ENCODE measurements around the gene TRPM6. TPM values are rescaled to one million over a fixed set of nuclear protein-coding genes. Genes with fewer than 3 reads are reported as not detected.

TRPM6 gene
- total RNA-seq, 2 experiments from 2014 or later, result not detected

DNA sequence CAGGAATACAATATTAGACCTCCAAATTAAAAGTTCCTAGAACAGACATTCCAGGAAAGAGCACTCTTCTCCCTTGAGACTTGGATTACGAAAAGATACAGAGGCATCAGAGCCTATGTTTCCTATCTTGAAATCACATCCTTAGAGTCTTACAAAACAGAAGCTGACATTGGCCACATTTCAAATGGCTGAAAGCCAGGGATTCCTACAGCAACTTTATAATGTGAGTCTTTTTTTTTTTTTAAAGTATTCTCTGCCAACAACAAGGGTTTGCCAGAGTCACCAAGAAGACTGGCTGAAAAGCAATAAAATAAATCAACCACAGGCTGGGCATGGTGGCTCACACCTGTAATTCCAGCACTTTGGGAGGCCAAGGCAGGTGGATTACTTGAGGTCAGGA is 63.1 kb downstream of the TRPM6 start:
- Mint-ChIP-seq H3K4me3 (no peak overlapping the region), H3K27me3 (peaks cover 6% of the 10 kb centered on the region), H3K27ac (no peak overlapping the region), H3K9me3 (no peaks in the 10 kb centered on the region), H3K36me3 (no peaks in the 10 kb centered on the region), H3K4me1 (no peaks in the 10 kb centered on the region)
- DNase-seq, result no peak

DNA sequence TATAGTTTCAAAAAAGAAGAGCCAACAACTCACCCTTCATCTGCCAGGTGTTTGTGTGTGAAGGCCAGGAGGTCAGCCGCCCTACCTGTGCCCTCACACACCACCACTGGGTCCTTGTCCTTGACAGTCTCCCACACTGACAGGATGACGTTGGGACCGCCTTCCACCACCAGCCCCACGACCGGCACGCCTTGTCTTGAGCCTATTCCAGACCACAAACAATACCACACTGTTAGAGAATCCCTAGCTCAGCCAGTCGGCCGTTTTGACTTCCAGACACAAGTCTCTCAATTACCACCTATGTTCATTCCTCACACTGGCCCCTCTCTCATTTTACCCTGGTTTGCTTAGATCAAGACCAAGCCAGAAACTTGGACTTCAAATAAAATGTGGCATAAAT is 66.1 kb downstream of the TRPM6 start:
- H3K9me3 Mint-ChIP-seq, result no peaks in the 10 kb centered on the region
- no peak overlapping the region for H3K27ac Mint-ChIP-seq
- H3K27me3 Mint-ChIP-seq, result peaks cover 3% of the 10 kb centered on the region
- H3K36me3 Mint-ChIP-seq, result no peaks in the 10 kb centered on the region
- no peaks in the 10 kb centered on the region for H3K4me1 Mint-ChIP-seq
- H3K4me3 Mint-ChIP-seq, result no peak overlapping the region
- no peak for DNase-seq

DNA sequence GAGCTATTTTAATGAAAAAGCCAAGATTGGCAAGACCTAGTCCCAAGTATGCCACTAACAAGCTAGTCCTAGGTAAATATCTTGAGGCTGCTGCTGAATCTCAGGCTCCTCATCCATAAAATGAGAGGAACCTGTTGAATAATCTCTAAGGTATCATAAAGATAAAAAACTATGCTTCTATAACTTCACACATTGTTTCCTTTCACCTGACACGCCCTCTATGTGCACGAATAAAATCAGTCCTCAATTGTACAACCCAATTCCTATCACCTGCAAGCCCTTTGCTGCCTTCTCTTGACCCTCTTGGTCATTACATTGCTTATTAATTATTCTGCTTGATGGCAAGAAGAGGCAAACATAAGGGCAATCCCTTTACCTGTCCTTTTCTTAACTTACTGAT is 69.9 kb downstream of the TRPM6 start:
- no peak overlapping the region for H3K4me3 Mint-ChIP-seq
- no peak for DNase-seq

DNA sequence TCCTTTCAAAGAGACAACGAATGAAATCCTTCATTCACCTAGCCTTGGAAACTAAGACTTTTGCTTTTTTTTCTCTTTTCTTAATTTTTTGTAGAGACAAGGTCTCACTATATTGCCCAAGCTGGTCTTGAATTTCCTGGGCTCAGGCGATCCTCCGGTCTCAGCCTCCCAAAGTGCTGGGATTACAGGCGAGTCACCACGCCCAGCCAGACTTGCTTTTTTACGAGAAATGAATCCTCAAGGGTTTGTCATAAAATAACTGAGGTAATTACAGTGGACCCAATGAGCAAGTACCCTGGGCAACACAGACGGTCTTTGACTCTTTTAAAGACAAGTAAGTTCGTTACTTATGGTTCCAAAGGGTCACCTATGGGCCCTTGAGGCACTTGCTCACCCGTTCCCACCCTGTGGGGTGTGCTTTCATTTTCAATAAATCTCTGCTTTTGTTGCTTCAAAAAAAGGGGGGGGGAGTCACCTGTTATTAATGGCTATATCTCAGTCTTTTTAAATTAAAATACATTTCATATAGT is 70.4 kb downstream of the TRPM6 start:
- Mint-ChIP-seq H3K4me1 (no peaks in the 10 kb centered on the region), H3K9me3 (no peaks in the 10 kb centered on the region), H3K27me3 (peaks cover 13% of the 10 kb centered on the region), H3K27ac (no peak overlapping the region), H3K4me3 (no peak overlapping the region), H3K36me3 (no peaks in the 10 kb centered on the region)
- no peak for DNase-seq

More for the DNA sequence above, 69.9 kb downstream of the TRPM6 start:
- Mint-ChIP-seq H3K27ac (no peak overlapping the region), H3K27me3 (peaks cover 13% of the 10 kb centered on the region), H3K9me3 (no peaks in the 10 kb centered on the region), H3K36me3 (no peaks in the 10 kb centered on the region), H3K4me1 (no peaks in the 10 kb centered on the region)

GRCh38 chr9:74810200-74810599 is 77.5 kb downstream of the TRPM6 start:
- no peaks in the 10 kb centered on the region for H3K9me3 Mint-ChIP-seq
- H3K27ac Mint-ChIP-seq, result no peak overlapping the region
- H3K36me3 Mint-ChIP-seq, result no peaks in the 10 kb centered on the region
- DNase-seq, result no peak
- no peak overlapping the region for H3K4me3 Mint-ChIP-seq
- peaks cover 20% of the 10 kb centered on the region for H3K27me3 Mint-ChIP-seq
- H3K4me1 Mint-ChIP-seq, result no peaks in the 10 kb centered on the region

GRCh38 chr9:74804018-74804385 is 83.7 kb downstream of the TRPM6 start:
- no peak overlapping the region for H3K27ac Mint-ChIP-seq
- no peak overlapping the region for H3K4me3 Mint-ChIP-seq
- peaks cover 45% of the 10 kb centered on the region for H3K27me3 Mint-ChIP-seq
- no peaks in the 10 kb centered on the region for H3K9me3 Mint-ChIP-seq
- H3K36me3 Mint-ChIP-seq, result no peaks in the 10 kb centered on the region
- no peaks in the 10 kb centered on the region for H3K4me1 Mint-ChIP-seq
- no peak for DNase-seq

DNA sequence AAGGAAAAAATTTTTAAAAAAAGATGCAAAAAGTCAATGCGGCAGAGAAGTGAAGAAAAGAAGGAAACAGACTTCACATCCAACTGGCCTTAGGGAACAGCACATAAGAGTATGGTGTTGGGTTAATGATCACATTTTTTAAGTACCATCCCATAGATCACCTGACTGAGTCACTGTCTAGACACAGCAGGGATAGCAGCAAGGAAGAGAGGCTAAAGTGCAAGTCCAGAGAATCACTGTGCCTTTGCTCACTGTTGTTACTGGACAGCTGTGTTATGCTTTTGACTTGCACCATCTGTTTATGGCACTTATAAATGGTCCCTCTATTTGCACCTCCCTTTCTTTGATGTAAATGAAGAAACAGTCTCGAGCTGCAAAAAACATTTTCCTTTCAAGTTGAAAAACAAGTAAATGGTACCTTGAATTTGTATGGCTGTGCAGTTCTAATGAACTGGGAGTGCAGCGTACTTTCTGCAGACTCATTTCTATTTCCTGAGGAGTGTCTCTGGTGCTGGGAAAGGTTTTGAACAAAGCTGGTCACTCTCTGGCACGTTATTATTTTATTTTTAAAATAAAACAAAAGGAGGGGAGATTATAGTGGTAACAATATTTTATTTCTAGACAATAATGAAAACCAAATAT is 84.2 kb downstream of the TRPM6 start:
- Mint-ChIP-seq H3K27ac (no peak overlapping the region), H3K27me3 (peaks cover 45% of the 10 kb centered on the region), H3K36me3 (no peaks in the 10 kb centered on the region), H3K9me3 (no peaks in the 10 kb centered on the region), H3K4me1 (no peaks in the 10 kb centered on the region), H3K4me3 (no peak overlapping the region)
- DNase-seq, result no peak

DNA sequence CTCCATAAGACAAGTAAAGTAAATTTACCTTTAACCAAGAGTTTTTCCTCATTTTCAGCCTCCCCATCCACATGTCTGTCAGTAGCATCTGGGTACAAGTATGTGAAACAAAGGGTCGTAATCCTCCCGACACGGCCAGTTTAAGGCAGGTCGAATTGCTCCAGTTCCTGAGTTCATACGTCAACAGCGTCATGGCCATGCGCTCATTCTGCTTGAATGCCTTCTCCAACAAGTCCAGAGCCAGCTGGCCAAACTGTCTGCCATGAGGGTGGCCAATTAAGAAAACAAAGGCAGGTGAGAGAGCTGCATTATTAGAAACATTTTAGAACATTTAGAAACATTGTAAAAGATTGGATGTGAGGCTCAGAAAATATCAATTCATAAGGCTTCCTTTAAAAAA is 87.5 kb downstream of the TRPM6 start:
- no peaks in the 10 kb centered on the region for H3K9me3 Mint-ChIP-seq
- no peak for DNase-seq
- H3K4me3 Mint-ChIP-seq, result no peak overlapping the region
- H3K36me3 Mint-ChIP-seq, result no peaks in the 10 kb centered on the region
- no peaks in the 10 kb centered on the region for H3K4me1 Mint-ChIP-seq
- H3K27ac Mint-ChIP-seq, result no peak overlapping the region
- H3K27me3 Mint-ChIP-seq, result peaks cover 41% of the 10 kb centered on the region

GRCh38 chr9:74795803-74796202 is 91.9 kb downstream of the TRPM6 start:
- no peak overlapping the region for H3K27ac Mint-ChIP-seq
- no peaks in the 10 kb centered on the region for H3K4me1 Mint-ChIP-seq
- no peaks in the 10 kb centered on the region for H3K36me3 Mint-ChIP-seq
- H3K4me3 Mint-ChIP-seq, result no peak overlapping the region
- no peaks in the 10 kb centered on the region for H3K9me3 Mint-ChIP-seq
- no peak for DNase-seq
- peaks cover 13% of the 10 kb centered on the region for H3K27me3 Mint-ChIP-seq

DNA sequence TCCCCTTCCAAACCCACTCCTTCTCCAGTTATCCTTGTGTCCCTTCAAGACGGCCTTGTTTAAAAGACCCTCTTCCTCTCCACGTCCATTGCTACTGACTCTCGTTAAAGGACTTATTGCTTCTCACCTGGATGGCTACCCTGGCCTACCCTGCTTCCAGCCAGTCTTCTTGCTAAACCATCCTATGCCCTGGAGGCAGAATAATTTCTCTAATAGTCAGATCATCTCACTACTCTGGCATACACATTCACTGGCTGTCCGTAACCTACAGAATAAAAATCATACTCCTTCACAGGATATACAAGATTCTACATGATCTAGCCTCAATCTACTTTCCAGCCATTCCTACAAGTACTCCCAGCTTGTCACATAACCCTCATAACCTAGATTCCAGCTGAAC is 92.6 kb downstream of the TRPM6 start:
- H3K4me3 Mint-ChIP-seq, result no peak overlapping the region
- H3K9me3 Mint-ChIP-seq, result no peaks in the 10 kb centered on the region
- peaks cover 10% of the 10 kb centered on the region for H3K27me3 Mint-ChIP-seq
- no peak overlapping the region for H3K27ac Mint-ChIP-seq
- no peaks in the 10 kb centered on the region for H3K36me3 Mint-ChIP-seq
- no peak for DNase-seq
- no peaks in the 10 kb centered on the region for H3K4me1 Mint-ChIP-seq

DNA sequence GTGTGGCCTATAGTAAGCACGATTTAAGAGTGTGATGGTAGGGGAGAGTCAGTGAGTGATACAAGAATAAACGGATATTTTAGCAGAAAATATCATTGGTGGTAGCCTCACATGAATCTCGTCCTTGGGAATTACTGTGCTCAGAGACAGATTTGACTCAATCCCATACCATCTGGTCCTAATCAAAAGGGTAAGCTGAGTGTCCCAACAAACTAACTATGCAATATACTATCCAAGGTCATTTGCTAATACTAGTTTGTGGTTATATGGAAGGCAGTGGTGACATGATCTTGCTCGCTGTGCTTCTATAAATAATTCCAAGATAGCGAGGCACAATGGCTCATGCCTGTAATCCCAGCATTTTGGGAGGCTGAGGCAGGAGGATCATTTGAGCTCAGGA is 103.2 kb downstream of the TRPM6 start:
- Mint-ChIP-seq H3K27ac (no peak overlapping the region), H3K4me3 (no peak overlapping the region), H3K9me3 (no peaks in the 10 kb centered on the region), H3K27me3 (no peaks in the 10 kb centered on the region), H3K36me3 (no peaks in the 10 kb centered on the region), H3K4me1 (no peaks in the 10 kb centered on the region)
- no peak for DNase-seq

DNA sequence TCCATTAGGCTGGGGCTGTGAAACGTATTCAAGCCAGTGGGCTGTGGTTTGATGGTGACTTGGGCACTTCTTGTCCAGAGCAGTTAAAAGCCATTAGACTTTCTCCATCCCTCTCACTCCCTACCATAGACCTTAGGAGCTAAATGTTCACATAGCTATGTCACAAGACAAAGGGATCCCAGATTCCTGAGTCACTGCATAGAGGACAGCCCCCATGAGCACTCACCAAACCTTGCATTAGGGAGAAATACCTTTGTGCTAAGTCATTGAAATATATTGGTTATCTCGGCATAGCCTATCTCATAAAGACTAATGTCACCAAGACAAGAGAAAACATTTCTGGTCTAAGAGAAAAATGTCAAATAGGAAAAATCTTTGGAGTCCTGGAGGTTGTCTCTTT is 104.3 kb downstream of the TRPM6 start:
- no peaks in the 10 kb centered on the region for H3K36me3 Mint-ChIP-seq
- no peaks in the 10 kb centered on the region for H3K9me3 Mint-ChIP-seq
- no peaks in the 10 kb centered on the region for H3K4me1 Mint-ChIP-seq
- H3K4me3 Mint-ChIP-seq, result no peak overlapping the region
- no peaks in the 10 kb centered on the region for H3K27me3 Mint-ChIP-seq
- H3K27ac Mint-ChIP-seq, result no peak overlapping the region
- no peak for DNase-seq

DNA sequence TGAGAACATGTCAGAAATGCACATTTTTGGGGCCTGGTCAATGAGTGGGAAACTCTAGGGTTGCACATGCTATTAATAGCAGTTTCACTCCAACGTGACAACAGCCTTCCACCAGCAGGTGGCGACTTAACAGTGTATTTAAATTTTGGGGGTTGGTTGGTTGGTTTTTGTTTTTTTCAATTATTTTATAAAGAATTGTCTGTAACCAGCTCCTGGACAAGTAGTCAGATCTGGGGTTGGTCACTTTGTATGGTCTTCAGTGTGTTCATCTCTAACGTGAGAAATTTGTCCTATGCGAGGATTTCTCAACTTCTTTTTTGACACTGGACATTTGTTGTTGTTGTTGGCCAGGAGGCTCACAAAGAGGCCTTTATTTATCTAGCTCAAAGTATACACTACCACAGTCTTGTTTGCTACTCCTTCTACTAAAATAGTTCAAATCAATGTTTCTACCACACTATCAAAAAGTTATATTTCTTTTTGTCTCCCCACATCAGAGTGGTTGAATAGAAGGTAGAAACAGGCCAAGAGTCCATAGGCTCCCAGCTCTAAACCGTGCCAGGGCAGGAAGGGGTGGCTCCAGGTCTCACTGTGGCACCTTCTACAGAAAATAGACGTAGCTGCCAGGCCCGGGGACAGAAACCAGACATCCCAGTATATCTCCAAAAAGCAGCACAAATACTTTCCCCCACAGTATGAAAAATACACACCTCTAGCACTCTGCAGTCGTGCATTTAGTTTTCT is 110.4 kb downstream of the TRPM6 start:
- Mint-ChIP-seq H3K9me3 (no peaks in the 10 kb centered on the region), H3K36me3 (no peaks in the 10 kb centered on the region), H3K4me1 (peaks cover 3% of the 10 kb centered on the region), H3K4me3 (no peak overlapping the region), H3K27me3 (peaks cover 5% of the 10 kb centered on the region), H3K27ac (no peak overlapping the region)
- peak; percentile 55 for DNase-seq

GRCh38 chr9:74775396-74775795 is 112.3 kb downstream of the TRPM6 start:
- Mint-ChIP-seq H3K36me3 (no peaks in the 10 kb centered on the region), H3K4me3 (no peak overlapping the region), H3K27ac (no peak overlapping the region), H3K4me1 (peaks cover 11% of the 10 kb centered on the region), H3K9me3 (no peaks in the 10 kb centered on the region), H3K27me3 (peaks cover 14% of the 10 kb centered on the region)
- no peak for DNase-seq

DNA sequence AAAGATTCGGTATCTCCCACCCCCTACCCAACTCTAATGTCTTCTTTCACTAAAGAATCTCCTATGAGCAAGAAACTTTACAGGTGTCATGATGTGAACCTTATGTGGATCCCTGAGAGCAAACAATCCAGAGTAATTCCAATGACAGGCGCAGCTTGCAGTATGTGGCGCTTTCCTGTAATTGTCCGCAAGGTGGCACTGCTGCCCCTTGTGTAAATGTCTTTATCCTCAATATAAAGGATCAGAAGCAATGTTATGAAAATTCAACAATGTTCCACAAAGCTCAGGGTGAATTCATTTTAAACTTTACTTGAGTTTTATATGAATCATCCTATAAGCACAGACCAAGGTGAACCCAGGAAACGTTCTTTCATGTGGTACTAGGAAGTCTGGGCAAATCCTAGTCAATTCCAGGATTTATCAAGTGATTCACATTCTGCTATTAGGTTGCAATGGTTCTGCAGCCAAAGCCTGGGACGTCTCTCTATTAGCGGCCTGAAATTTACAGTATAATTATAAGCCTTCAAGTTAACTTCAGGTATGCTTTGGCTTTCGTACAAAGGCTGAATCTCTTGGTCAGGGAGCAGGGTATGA is 113.7 kb downstream of the TRPM6 start:
- no peak overlapping the region for H3K4me3 Mint-ChIP-seq
- peaks cover 11% of the 10 kb centered on the region for H3K4me1 Mint-ChIP-seq
- H3K36me3 Mint-ChIP-seq, result no peaks in the 10 kb centered on the region
- peak; percentile 46 for DNase-seq
- no peak overlapping the region for H3K27ac Mint-ChIP-seq
- no peaks in the 10 kb centered on the region for H3K9me3 Mint-ChIP-seq
- H3K27me3 Mint-ChIP-seq, result peaks cover 26% of the 10 kb centered on the region

DNA sequence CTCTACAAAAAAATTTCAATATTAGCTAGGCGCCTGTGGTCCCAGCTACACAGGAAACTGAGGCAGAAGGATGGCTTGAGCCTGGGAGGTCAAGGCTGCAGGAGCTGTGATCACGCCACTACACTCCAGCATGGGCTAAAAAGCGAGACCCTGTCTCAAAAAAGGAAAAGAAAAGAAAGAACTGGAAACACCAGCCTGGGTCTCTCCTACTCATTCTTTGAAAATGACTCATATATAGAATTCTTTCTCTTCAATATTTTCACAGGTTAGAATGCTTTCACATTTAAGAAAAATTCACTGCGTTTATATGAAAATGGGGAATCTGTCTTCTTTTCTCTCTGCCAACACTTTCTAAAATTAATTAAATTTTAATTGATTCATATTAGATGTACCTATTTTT is 115.6 kb downstream of the TRPM6 start:
- H3K27me3 Mint-ChIP-seq, result peaks cover 33% of the 10 kb centered on the region
- H3K4me1 Mint-ChIP-seq, result peaks cover 11% of the 10 kb centered on the region
- no peaks in the 10 kb centered on the region for H3K9me3 Mint-ChIP-seq
- no peak overlapping the region for H3K4me3 Mint-ChIP-seq
- H3K27ac Mint-ChIP-seq, result no peak overlapping the region
- H3K36me3 Mint-ChIP-seq, result no peaks in the 10 kb centered on the region
- DNase-seq, result no peak
